K562 (cell line): ENCODE results near the gene ZNF692. TPM values are rescaled to one million over a fixed set of nuclear protein-coding genes. Genes with fewer than 3 reads are reported as not detected.

ENCODE experiments used
- BRF2 ChIP-seq: IDR thresholded peaks from 3 replicates; pipeline ENCODE4 v1.6.1; 2011; ENCODE audit warnings: borderline replicate concordance, mild to moderate bottlenecking; ENCODE audit not compliant: insufficient read length, insufficient read depth
- CBX5 ChIP-seq: IDR thresholded peaks from 2 replicates; pipeline ENCODE4 v1.6.1; 2014; ENCODE audit warnings: low read depth, borderline replicate concordance
- ERF ChIP-seq: fragments of 450-650 bp; formaldehyde crosslinking; IDR thresholded peaks from 2 replicates; pipeline ENCODE4 v1.4.0; 2020; ENCODE audit warnings: mild to moderate bottlenecking, mixed read lengths
- FIP1L1 ChIP-seq: fragments of 200-400 bp; formaldehyde crosslinking; IDR thresholded peaks from 2 replicates; pipeline ENCODE4 v1.6.1; 2018; ENCODE audit warnings: mild to moderate bottlenecking, low read depth, low read length; ENCODE audit not compliant: poor library complexity, severe bottlenecking
- FOXP1 ChIP-seq: sonication (generic); formaldehyde crosslinking; IDR thresholded peaks from 2 replicates; pipeline ENCODE4 v1.8.0; 2022; ENCODE audit warnings: mild to moderate bottlenecking, missing genetic modification reagents
- FUS ChIP-seq: fragments of 200-400 bp; formaldehyde crosslinking; optimal IDR thresholded peaks from 2 replicates; pipeline ENCODE3; 2017; ENCODE audit warnings: low read depth, low read length
- MAFK ChIP-seq: IDR thresholded peaks from 2 replicates; pipeline ENCODE4 v1.6.1; 2011; ENCODE audit warnings: low read length, improper control_type of control experiment
- MCM3 ChIP-seq: fragments of 450-650 bp; IDR thresholded peaks from 2 replicates; pipeline ENCODE4 v1.6.1; 2016
- MEIS2 ChIP-seq: fragments of 450-650 bp; IDR thresholded peaks from 2 replicates; pipeline ENCODE4 v1.6.1; 2014; ENCODE audit warnings: mild to moderate bottlenecking; ENCODE audit not compliant: partially characterized antibody
- MTA1 ChIP-seq: fragments of 450-650 bp; IDR thresholded peaks from 2 replicates; pipeline ENCODE4 v1.6.1; 2017; ENCODE audit warnings: borderline replicate concordance
- POLR2AphosphoS5 ChIP-seq: IDR thresholded peaks from 2 replicates; pipeline ENCODE4 v1.6.1; 2011; ENCODE audit warnings: mild to moderate bottlenecking, low read depth, low read length, moderate library complexity; ENCODE audit not compliant: control insufficient read depth, insufficient read depth
- POLR3G ChIP-seq: IDR thresholded peaks from 2 replicates; pipeline ENCODE4 v1.6.1; 2011; ENCODE audit not compliant: insufficient read length, insufficient replicate concordance; ENCODE audit errors: extremely low read depth
- SAP30 ChIP-seq: fragments of 200-600 bp; sonication (generic); IDR thresholded peaks from 2 replicates; pipeline ENCODE4 v1.6.1; 2012; ENCODE audit warnings: borderline replicate concordance, low read depth, mild to moderate bottlenecking, moderate library complexity, low read length, control low read depth, inconsistent platforms; ENCODE audit not compliant: insufficient read depth, poor library complexity, severe bottlenecking
- SMAD3 ChIP-seq: fragments of 450-650 bp; formaldehyde crosslinking; conservative IDR thresholded peaks from 2 replicates; pipeline ENCODE4 v1.4.0; 2020; ENCODE audit warnings: mild to moderate bottlenecking
- SPI1 ChIP-seq: IDR thresholded peaks from 2 replicates; pipeline ENCODE4 v1.6.1; 2011; ENCODE audit warnings: low read depth, low read length, control low read depth, borderline replicate concordance
- ZNF232 ChIP-seq: sonication (generic); formaldehyde crosslinking; IDR thresholded peaks from 2 replicates; pipeline ENCODE4 v1.8.0; 2022; ENCODE audit warnings: mild to moderate bottlenecking, missing genetic modification reagents
- ZNF586 ChIP-seq: fragments of 450-650 bp; formaldehyde crosslinking; conservative IDR thresholded peaks from 2 replicates; pipeline ENCODE4 v1.4.0; 2020; ENCODE audit warnings: mild to moderate bottlenecking, moderate library complexity
- ZNF695 ChIP-seq: fragments of 450-650 bp; formaldehyde crosslinking; IDR thresholded peaks from 2 replicates; pipeline ENCODE4 v1.4.0; 2020; ENCODE audit warnings: mild to moderate bottlenecking, moderate library complexity
- polyA plus RNA-seq, 8 experiments: library from polyadenylated mRNA; depleted of rRNA in 4 of 8; stranded (reverse) in 5 of 8; unstranded in 3 of 8; fragments of >200 nt; fragmentation: Nextera tagmentation in 2 of 8; fragmentation: Illumina TruSeq in 1 of 8; extraction: Ambion mirVana in 2 of 8; extraction: Trizol in 1 of 8; gene quantifications; 2 replicates each; pipeline versions ENCODE4 v1.2.1 to v1.2.3, GENCODE V29; 2011 to 2014; ENCODE audit warnings: inconsistent platforms in 1 of 8, missing spikeins in 1 of 8
- total RNA-seq, 7 experiments: library from RNA; depleted of rRNA in 6 of 7; stranded (reverse); fragments of >200 nt in 6 of 7; fragmentation: Illumina TruSeq in 2 of 7; extraction: Trizol in 2 of 7; gene quantifications; 2 replicates each; pipeline versions ENCODE4 v1.2.1 to v1.2.3, GENCODE V29; 2011 to 2021; ENCODE audit warnings: low replicate concordance in 1 of 7
- TF ChIP-seq, protein P1 (sequence below): fragments of 450-650 bp; formaldehyde crosslinking; conservative IDR thresholded peaks from 2 replicates; pipeline ENCODE4 v1.4.0; 2022; ENCODE audit warnings: mild to moderate bottlenecking, missing genetic modification characterization
- TF ChIP-seq, protein P2 (sequence below), 2 experiments: fragments of 450-650 bp in 1 of 2; sonication (generic) in 1 of 2; formaldehyde crosslinking in 1 of 2; IDR thresholded peaks in 1 of 2; conservative IDR thresholded peaks in 1 of 2; 2 replicates each; pipeline versions ENCODE4 v1.6.1 to v1.8.1; 2016 to 2023; ENCODE audit warnings: mild to moderate bottlenecking in 2 of 2, moderate library complexity in 2 of 2, inconsistent platforms in 1 of 2, missing genetic modification reagents in 1 of 2
- TF ChIP-seq, protein P3 (sequence below): fragments of 450-650 bp; IDR thresholded peaks from 2 replicates; pipeline ENCODE4 v1.6.1; 2017; ENCODE audit warnings: antibody characterized with exemption

Gene ZNF692
- total and polyA plus RNA-seq, 9 of the 15 experiments (the other 6 are each of a cell fraction or from before 2014, with no cell fraction given): 8.4 to 143 (median 55.9) TPM

DNA sequence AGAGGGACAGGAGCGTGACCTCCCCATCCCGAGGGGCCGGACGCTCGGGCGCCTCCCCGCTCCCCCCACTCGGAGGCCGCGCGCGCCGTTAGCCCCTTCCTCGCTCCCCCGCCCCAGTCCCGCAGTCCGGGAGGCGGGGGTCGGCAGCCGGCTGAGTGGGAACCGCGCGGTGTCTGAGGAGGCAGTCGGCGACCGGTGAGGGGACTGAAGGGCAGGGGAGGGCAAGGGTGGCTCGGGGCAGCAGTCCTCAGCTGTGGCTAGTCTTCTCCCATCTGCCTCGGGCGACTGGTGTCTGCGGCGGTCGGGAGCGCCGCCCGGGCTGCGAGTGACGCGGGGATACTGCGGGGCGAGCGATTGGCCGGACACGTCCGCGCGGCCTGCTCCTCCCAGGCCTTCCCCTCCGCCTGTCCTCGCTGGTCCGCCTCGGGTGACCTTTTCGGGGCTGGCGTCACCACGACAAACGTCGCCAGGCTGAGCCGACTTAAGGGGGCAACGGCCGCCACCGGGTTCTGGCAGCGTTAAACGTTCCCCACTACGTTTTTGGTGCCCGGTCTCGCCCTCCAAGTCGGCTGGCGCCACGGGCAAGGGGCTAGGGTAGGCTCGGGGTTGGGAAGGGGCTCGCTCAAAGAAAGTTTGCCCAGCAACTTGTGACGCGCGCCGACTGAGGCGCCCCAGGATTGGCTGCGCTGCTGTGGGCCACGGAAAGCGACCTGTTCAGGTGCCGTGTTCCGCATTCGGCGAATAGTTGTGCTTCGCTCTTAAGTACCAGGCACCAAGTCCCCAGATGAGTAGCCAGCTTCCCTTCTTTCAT, 20.3 kb downstream of the ZNF692 start (continued):
- TF ChIP-seq FUS (no peak), ZNF586 (CRISPR knock-in tag) (no peak), ZNF232 (CRISPR knock-in tag) (0 out of 2 replicates have a peak, but pooled peaks have one; percentile 69), SPI1 (peak; percentile 66), MTA1 (no peak), SAP30 (peak; percentile 57), BRF2 (no peak), CBX5 (no peak), POLR2AphosphoS5 (peak; percentile 75; the same call in 1 of the 2 replicates), POLR3G (no peak), FIP1L1 (peak; percentile 85), ERF (CRISPR knock-in tag) (no peak), FOXP1 (peak; percentile 98), MCM3 (no peak), MAFK (no peak), SMAD3 (CRISPR knock-in tag) (no peak), MEIS2 (no peak), ZNF695 (CRISPR knock-in tag) (no peak)
- TF ChIP-seq, protein P1, sequence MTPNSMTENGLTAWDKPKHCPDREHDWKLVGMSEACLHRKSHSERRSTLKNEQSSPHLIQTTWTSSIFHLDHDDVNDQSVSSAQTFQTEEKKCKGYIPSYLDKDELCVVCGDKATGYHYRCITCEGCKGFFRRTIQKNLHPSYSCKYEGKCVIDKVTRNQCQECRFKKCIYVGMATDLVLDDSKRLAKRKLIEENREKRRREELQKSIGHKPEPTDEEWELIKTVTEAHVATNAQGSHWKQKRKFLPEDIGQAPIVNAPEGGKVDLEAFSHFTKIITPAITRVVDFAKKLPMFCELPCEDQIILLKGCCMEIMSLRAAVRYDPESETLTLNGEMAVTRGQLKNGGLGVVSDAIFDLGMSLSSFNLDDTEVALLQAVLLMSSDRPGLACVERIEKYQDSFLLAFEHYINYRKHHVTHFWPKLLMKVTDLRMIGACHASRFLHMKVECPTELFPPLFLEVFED (CRISPR knock-in tag): peak; percentile 87
- TF ChIP-seq, protein P2, sequence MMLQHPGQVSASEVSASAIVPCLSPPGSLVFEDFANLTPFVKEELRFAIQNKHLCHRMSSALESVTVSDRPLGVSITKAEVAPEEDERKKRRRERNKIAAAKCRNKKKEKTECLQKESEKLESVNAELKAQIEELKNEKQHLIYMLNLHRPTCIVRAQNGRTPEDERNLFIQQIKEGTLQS (IDR thresholded peaks at IDR 0.05): peak; percentile 77
- TF ChIP-seq, protein P2 (CRISPR knock-in tag; conservative IDR thresholded peaks at IDR 0.05): 0 out of 2 replicates have a peak, but pooled peaks have one; percentile 18
- TF ChIP-seq, protein P3, sequence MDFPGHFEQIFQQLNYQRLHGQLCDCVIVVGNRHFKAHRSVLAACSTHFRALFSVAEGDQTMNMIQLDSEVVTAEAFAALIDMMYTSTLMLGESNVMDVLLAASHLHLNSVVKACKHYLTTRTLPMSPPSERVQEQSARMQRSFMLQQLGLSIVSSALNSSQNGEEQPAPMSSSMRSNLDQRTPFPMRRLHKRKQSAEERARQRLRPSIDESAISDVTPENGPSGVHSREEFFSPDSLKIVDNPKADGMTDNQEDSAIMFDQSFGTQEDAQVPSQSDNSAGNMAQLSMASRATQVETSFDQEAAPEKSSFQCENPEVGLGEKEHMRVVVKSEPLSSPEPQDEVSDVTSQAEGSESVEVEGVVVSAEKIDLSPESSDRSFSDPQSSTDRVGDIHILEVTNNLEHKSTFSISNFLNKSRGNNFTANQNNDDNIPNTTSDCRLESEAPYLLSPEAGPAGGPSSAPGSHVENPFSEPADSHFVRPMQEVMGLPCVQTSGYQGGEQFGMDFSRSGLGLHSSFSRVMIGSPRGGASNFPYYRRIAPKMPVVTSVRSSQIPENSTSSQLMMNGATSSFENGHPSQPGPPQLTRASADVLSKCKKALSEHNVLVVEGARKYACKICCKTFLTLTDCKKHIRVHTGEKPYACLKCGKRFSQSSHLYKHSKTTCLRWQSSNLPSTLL: peak; percentile 66; the same call in 1 of the 2 replicates
